Measurements from ENCODE around the gene MINDY1. TPM values are rescaled to one million over a fixed set of nuclear protein-coding genes. Genes with fewer than 3 reads are reported as not detected.

Gene MINDY1
- total and polyA plus RNA-seq, 9 of the 15 experiments (the other 6 are each of a cell fraction or from before 2014, with no cell fraction given), result 0.49 to 11.0 (median 6.0) TPM

- whole genome bisulfite sequencing (ENCODE audit: insufficient coverage, low coverage, missing lambda C conversion rate), result 66% methylated on average over 6 of the region's 6 CpGs
- Histone ChIP-seq H2AFZ (ENCODE audit: low read depth, low read length) (no peak overlapping the region), H3K9ac (ENCODE audit: insufficient read depth in 1 of 2, low read depth in 2 of 2, low read length in 2 of 2) (no peak overlapping the region; a peak in 1 of 4 replicates), H3K4me2 (ENCODE audit: insufficient read depth, low read length) (no peak overlapping the region), H3K9me1 (ENCODE audit: control insufficient read depth, insufficient read depth, low read length) (peaks cover 4% of the 10 kb centered on the region), H3K27ac (ENCODE audit: extremely low read depth, low read depth, low read length) (no peak overlapping the region), H3K9me3 (replicated peaks; ENCODE audit: control insufficient read depth, insufficient read depth, low read depth, low read length) (no peaks in the 10 kb centered on the region), H3K4me1 (replicated peaks in 1 of 2; ENCODE audit: control insufficient read depth in 2 of 2, insufficient read depth in 2 of 2, low read length in 2 of 2) (peaks cover 7 to 12% of the 10 kb centered on the region in 2 experiments), H3K36me3 (ENCODE audit: control insufficient read depth, insufficient read depth, low read length) (peaks cover 93% of the 10 kb centered on the region), H4K20me1 (replicated peaks; ENCODE audit: control insufficient read depth, insufficient read depth, low read length) (peaks cover 17% of the 10 kb centered on the region), H3K4me3 (no peak overlapping the region), H3K79me2 (ENCODE audit: control insufficient read depth, insufficient read depth, low read length) (peaks cover 28% of the 10 kb centered on the region), H3K27me3 (ENCODE audit: control insufficient read depth in 2 of 2, insufficient read depth in 2 of 2, low read length in 2 of 2) (no peaks in the 10 kb centered on the region)
- no peak for FAIRE-seq
- 0 out of 3 replicates have a peak, but pooled peaks have one; percentile 10 for ATAC-seq
- in situ Hi-C loops (cut with MboI) (no loop called here), intact Hi-C loops (cut with micrococcal nuclease) (no loop called here)
- DNase-seq (ENCODE audit: extremely low read depth in 1 of 4, low spot score in 3 of 4), result no peak
- ChIA-PET CTCF (ENCODE audit: low intra/inter-chr PET ratio) (interaction anchor here (1.4 kb wide), 1 partner anchor 14 kb away, joined by 5 read pairs; no protein-coding TSS in a partner anchor), POLR2A (interaction anchor here (1.1 to 7.5 kb wide), 4 partner anchors 9 to 22 kb away, joined by 3 to 64 read pairs (median 30); partner anchors contain the start of gene CERS2)
- no TSS peak for BruUV-seq (replicated peaks)
- TF ChIP-seq ZNF592 (IDR thresholded peaks at IDR 0.05) (no peak), NR0B1 (IDR thresholded peaks at IDR 0.05; ENCODE audit: partially characterized antibody) (no peak), IRF9 (tag; IDR thresholded peaks at IDR 0.05) (no peak), U2AF1 (optimal IDR thresholded peaks at IDR 0.05; ENCODE audit: low read depth, low read length) (no peak), NFYB (IDR thresholded peaks at IDR 0.05; ENCODE audit: extremely low read depth, insufficient read length) (no peak), GTF2E2 (tag; IDR thresholded peaks at IDR 0.05) (no peak), NELFE (IDR thresholded peaks at IDR 0.05; ENCODE audit: insufficient read depth, insufficient read length) (no peak), HMBOX1 (IDR thresholded peaks at IDR 0.05) (no peak), POLR3G (IDR thresholded peaks at IDR 0.05; ENCODE audit: extremely low read depth, insufficient read length, insufficient replicate concordance) (no peak), ZSCAN32 (CRISPR knock-in tag; IDR thresholded peaks at IDR 0.05) (no peak), ZNF143 (CRISPR knock-in tag; IDR thresholded peaks at IDR 0.05) (no peak)
Observed at GRCh38 chr1:150966011-150966410, 40.7 kb downstream of the MINDY1 start.

Measured in K562 (cell line).